Activated CD8-positive, alpha-beta memory T cell treated with anti-CD3 and anti-CD28 coated beads for 4 hours (primary cell): Measurements from ENCODE around the gene SRGAP3.

Experiments
- DNase-seq, 2 donors: peaks; one replicate each; pipeline ENCODE4 v3.0.0-alpha.2; 2020; ENCODE audit warnings: low read depth in 2 of 2

The SRGAP3 gene

DNA sequence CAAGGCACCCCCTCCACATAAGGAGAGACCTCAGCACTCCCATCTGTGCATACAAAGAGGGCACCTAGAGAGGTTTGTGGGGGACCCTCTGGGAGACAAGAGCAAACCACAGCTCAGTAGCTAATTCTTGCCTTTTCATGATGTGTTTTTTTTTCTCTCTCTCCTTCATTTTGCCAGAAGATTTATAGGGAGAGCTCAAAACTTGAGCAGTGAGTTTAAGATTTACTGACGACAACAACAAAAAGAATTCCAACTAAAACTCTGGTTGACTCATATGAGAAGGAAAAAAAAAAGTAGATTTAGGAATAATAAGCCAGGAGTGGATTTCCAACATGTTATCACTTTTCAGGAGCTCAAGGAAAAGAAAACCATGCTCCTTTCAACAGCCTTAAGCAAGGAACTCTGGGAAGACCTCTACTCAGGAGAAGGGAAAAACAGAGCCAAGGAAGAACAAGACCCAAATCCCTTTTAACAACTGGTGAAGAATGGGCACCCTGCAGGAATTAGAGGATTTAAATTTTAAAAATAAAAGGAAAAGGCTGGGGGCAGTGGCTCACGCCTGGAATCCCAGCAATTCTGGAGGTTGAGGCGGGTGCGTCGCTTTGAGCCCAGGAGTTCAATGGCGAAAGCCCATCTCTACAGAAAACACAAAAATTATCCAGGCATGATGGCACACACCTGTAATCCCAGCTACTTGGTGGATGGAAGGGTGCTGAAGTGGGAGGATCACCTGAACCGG is 228.0 kb downstream of the SRGAP3 start:
- DNase-seq = no peak

DNA sequence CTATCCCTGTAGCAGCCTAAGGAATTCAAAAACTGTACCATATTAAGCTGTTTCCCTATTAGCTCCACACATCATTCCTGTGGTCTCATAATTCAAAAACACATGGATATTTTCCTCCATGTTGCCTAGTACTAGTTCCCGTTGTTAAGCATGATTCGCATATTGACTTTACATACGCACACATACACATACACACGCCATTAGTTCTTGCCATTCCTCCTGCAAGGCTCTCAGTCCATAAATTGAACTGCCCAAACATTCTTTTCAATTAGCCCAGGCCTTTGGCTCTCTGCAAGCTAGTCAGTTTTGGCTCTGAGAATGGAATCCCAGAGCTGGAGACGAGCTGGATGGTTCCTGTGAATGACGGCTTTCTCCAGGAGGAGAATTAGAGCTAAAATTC is 229.0 kb downstream of the SRGAP3 start:
- DNase-seq = no peak

DNA sequence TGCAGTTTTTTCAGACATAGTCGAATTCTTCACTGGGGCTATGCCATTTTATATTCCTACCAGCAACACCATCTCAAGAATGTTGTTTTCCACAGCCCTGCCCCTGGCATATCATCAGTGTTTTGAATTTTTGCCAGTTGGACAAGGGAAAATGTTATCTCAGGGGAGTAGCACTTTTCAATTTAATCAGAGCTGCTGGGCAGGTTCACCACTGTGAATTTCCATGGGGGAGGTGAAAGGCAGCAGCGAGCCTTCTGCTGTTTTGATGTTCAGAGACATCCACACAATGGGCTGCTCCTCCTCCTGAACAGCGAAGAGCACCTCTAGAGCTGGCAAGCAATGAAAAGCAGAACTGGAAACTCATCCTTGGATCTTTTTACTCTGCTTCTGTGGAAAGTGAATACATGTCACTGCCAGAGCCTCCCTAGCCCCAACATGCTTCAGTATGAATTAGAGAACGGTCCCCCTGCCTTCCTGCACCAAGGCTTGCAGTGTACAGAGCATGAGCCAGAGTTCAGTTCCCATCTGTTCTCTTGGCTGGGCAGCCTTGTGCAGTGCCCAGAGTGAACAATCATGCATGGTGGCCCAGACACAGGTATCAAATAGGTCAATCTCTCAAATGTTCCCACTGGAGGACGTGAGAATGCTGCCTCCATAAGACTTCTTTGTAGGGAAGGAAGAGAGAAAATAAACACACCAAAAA is 230.0 kb downstream of the SRGAP3 start:
- DNase-seq = no peak

GRCh38 chr3:9015250-9015649 is 234.2 kb downstream of the SRGAP3 start:
- no peak for DNase-seq

- DNase-seq = no peak
Observed at GRCh38 chr3:9013782-9014563, 235.5 kb downstream of the SRGAP3 start.

- DNase-seq = no peak
Observed at GRCh38 chr3:9012521-9012920, 236.9 kb downstream of the SRGAP3 start.

DNA sequence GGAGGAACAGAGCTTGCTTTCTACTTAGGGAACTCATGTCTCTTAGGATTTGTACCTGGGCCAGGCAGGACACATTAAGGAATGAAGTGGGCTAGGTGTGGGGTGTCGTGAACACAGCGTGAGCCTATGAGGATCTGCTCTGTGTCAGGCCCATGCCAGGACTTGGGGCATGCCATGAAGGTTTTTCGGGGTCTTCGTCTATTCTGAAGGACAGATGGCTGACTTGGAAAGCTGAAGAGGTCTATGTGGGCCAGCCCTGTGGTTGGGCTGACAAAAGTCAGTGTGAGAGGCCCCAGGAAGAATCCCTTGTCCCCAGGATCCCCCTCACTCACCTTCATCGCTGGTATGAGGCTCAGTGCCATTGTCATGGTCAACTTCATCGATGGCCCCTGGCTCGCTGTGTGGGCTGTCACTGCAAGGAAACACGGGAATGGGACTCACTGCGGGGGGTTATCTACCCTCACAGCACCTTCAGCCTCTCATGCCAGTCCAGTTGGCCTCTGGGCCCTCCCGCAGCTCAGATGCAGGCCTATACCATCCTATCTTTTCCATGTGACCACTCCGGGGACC is 239.4 kb downstream of the SRGAP3 start:
- no peak for DNase-seq

- no peak for DNase-seq
Observed at GRCh38 chr3:9008550-9009255, 240.7 kb downstream of the SRGAP3 start.

DNA sequence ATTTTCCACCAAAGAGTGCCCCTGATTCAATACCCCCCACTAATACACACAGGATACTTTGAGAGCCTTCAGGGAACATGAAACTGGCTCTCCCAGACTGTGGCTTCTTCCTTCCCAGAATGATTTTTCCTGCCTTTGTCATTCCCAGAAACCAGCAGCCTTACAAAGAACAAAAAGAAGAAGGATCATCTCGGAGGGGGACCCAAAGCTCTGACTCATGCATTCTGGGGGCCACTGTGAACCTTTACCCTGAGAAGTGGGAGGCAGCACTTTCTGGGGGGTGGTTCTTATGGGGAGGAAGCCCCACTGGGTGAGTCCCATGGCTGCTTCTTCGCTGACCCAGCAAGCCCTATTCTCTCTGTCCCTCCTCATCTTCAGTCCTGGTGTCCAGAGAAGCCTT is 241.5 kb downstream of the SRGAP3 start:
- DNase-seq = no peak

DNA sequence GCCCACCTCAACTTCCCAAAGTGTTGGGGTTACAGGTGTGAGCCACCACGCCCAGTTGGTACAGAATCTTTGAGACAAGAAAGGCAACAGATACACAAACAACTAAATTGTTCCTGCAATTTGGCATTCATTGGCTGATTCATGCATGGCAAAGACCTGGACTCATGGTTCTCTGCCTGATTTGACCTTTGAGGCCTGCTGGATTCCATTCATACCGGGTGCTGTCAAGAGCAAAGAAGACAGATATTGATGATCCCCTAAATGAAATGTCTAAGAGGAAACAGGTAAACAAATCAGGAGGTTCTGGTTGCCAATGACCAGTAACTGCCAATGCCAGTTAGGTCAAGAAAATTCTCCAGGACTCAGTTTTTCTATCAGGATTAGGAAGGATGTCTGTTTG is 242.2 kb downstream of the SRGAP3 start:
- DNase-seq = no peak

GRCh38 chr3:9000041-9000440 is 249.4 kb downstream of the SRGAP3 start:
- DNase-seq = no peak

GRCh38 chr3:8997151-8997550 is 252.3 kb downstream of the SRGAP3 start:
- DNase-seq = no peak

DNA sequence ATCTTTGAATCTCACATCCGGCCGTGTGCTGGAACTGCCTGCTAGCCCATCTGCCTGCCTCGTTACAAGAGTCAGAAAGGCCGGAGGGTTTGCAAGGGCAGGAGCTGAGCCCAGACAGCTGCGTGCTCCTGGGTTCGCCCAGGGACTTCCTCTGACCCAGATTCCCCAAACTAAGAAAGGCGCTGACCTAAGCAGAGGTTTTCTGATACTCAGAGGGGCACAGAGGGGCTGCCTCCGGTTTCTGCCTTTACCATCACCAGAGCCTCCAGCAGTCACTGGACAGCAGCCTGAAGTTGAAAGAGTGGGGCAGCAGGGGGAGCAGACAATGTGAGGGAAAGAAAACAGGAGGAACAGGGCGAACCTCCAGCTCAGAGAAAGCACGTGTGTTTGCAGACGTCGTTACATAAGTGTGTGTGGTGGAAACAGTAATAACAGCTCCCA is 252.7 kb downstream of the SRGAP3 start:
- no peak for DNase-seq

GRCh38 chr3:8996216-8996615 is 253.2 kb downstream of the SRGAP3 start:
- no peak for DNase-seq

GRCh38 chr3:8994226-8994625 is 255.2 kb downstream of the SRGAP3 start:
- no peak for DNase-seq

GRCh38 chr3:8993331-8993730 is 256.1 kb downstream of the SRGAP3 start:
- DNase-seq = no peak

GRCh38 chr3:8992854-8993253 is 256.6 kb downstream of the SRGAP3 start:
- DNase-seq = no peak

DNA sequence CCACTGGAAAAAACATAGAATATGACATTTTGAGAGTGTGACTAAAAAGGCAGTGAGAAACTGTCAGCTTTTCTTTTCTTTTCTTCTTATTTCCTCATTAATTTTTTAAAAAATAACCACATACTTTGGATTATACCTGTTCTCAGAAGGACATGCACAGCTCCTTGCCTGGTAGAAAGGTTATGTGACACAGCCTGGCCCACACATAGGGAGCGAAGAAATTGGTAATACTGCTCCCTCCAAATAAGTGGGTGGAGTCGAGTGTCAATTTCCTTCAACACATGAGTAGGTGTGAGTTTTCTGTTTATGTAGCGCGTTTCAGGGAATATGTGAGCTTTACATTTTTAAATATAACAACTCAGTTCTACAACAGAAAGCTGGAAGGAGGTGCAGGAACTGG is 257.2 kb downstream of the SRGAP3 start:
- no peak for DNase-seq

DNA sequence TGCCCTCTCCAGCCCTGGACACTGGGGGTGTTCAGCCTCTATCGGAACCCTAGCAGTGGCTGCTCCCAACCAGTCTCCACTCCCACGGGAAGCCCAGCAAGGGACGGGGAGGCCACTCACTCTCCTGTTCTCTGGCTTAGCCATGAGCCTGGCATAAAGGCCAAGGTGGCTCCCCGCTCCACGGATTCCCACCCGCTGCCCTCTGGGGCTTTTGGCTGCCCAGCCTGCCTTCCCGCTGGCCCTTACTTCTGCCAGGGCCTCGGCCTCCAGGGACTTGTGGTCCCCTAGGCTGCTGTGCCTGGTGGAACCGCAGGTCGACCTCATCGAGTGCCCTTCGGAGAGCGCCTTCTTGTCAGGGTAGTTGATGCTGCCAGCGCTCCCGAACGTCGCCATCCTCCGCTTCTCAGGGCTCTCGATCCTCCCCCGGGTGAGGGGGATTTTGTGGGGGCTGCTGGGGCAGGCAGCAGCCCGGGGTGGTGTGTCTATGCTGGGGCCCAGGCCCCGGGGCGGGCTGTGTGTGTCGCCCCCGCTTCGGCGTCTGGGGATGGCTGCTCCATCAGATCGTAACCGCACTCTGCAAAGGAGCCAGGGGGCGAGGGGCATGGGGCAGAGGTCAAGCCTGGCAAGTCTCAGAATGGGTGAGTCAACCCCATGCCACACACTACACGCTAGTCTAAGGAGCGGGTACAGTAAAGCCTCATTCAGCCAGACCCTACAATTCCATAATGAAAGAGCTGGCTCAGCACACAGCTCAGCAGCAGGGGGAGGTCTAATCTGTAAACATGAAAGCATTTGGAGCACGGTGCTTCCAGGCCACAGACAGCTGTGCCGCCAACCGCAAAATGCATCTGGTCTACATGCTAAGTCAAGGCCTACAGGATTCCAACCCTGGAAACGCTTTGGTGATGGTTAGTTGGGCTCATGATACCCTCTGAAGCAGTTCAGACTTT is 258.9 kb downstream of the SRGAP3 start:
- no peak for DNase-seq

GRCh38 chr3:8988791-8989558 is 260.5 kb downstream of the SRGAP3 start:
- no peak for DNase-seq
